ENCODE measurements around the gene FBXW12.

- no peak for TF ChIP-seq CTCF (conservative IDR thresholded peaks at IDR 0.05; ENCODE audit: low read depth, low read length)
- no peak for TF ChIP-seq EZH2phosphoT487 (IDR thresholded peaks at IDR 0.05; ENCODE audit: borderline replicate concordance, low read length)
Measured at GRCh38 chr3:48405343-48405881, 33.4 kb downstream of the FBXW12 start.
